Breast epithelium (tissue), 3 donors: ENCODE results near the gene NANOS2.

Experiments used
- CTCF ChIP-seq, 3 donors: fragments of 450-650 bp; IDR thresholded peaks; one replicate each; pipeline ENCODE4 v1.5.1; 2016 to 2017; ENCODE audit warnings: antibody characterized with exemption in 3 of 3, mild to moderate bottlenecking in 3 of 3, moderate library complexity in 3 of 3
- POLR2AphosphoS5 ChIP-seq, 3 donors: sonication (generic); formaldehyde crosslinking; IDR thresholded peaks; one replicate each; pipeline ENCODE4 v1.6.1; 2017; ENCODE audit warnings: antibody characterized with exemption in 3 of 3

- no peak for TF ChIP-seq CTCF (IDR thresholded peaks at IDR 0.05)
- TF ChIP-seq POLR2AphosphoS5 (IDR thresholded peaks at IDR 0.05): no peak
Observed at GRCh38 chr19:45881909-45882528, 32.6 kb downstream of the NANOS2 start.
